Endothelial cell of umbilical vein (primary cell): Measurements from ENCODE around the gene RARA. TPM values are rescaled to one million over a fixed set of nuclear protein-coding genes. Genes with fewer than 3 reads are reported as not detected.

Experiments
- BruUV-seq: library from RNA; stranded (reverse); fragments of 400-500 nt; replicated peaks from 2 replicates; lab custom pipeline; 2021; lab: Mats Ljungman, UMichigan
- CTCF ChIA-PET: fragments of 300-600, 350-600 bp; sonication (Branson Sonifier 250); formaldehyde crosslinking; loops from one replicate; lab custom pipeline; 2021; ENCODE audit warnings: antibody characterized with exemption, inconsistent platforms; lab: Charles Lee
- POLR2A ChIA-PET: fragments of 300-600, 350-600 bp; sonication (Branson Sonifier 250); formaldehyde crosslinking; loops from one replicate; lab custom pipeline; 2021; ENCODE audit warnings: antibody characterized with exemption, inconsistent platforms; lab: Charles Lee
- DNase-seq: peaks from one replicate; pipeline ENCODE4 v3.0.0-alpha.2; 2011; ENCODE audit warnings: low read depth, low spot score
- FAIRE-seq: peaks from 2 replicates; lab custom pipeline; 2011; peaks lifted over from hg19 to GRCh38; lab: Jason Lieb, UNC
- H2AFZ ChIP-seq: 2 replicates; pipeline ENCODE4 v1.6.0; 2012; ENCODE audit warnings: low read depth, low read length, control low read depth, inconsistent platforms
- H3K27ac ChIP-seq: 2 replicates; pipeline ENCODE4 v1.5.1; 2011; ENCODE audit warnings: low read depth, mild to moderate bottlenecking, control low read depth, low read length, moderate library complexity; ENCODE audit not compliant: insufficient read depth
- H3K27me3 ChIP-seq, 2 experiments: 2 replicates each; pipeline versions ENCODE4 v1.6.0 to v1.6.1; 2011; ENCODE audit warnings: low read length in 2 of 2, mixed read lengths in 1 of 2; ENCODE audit not compliant: control insufficient read depth in 2 of 2, insufficient read depth in 2 of 2
- H3K36me3 ChIP-seq, 2 experiments: 2 replicates in 1 of 2; 3 replicates in 1 of 2; pipeline ENCODE4 v1.5.1; 2011; ENCODE audit warnings: low read length in 2 of 2, mild to moderate bottlenecking in 1 of 2, moderate library complexity in 1 of 2; ENCODE audit not compliant: control insufficient read depth in 2 of 2, insufficient read depth in 2 of 2; ENCODE audit errors: extremely low read depth in 1 of 2
- H3K4me1 ChIP-seq: 3 replicates; pipeline ENCODE4 v1.5.1; 2011; ENCODE audit warnings: mild to moderate bottlenecking, low read length; ENCODE audit not compliant: control insufficient read depth, insufficient read depth; ENCODE audit errors: extremely low read depth
- H3K4me2 ChIP-seq: 2 replicates; pipeline ENCODE4 v1.6.1; 2011; ENCODE audit warnings: low read length, control low read depth, mixed read lengths; ENCODE audit not compliant: insufficient read depth
- H3K4me3 ChIP-seq, 3 experiments: fragments of 200-600 bp in 1 of 3; sonication (generic), shearing (Covaris generic) in 1 of 3; replicated peaks in 1 of 3; 2 replicates each; pipeline ENCODE4 v1.5.1; 2011 to 2016; ENCODE audit warnings: control low read depth in 3 of 3, low read length in 3 of 3, mild to moderate bottlenecking in 2 of 3, inconsistent platforms in 1 of 3, low read depth in 1 of 3, moderate library complexity in 1 of 3; ENCODE audit not compliant: insufficient read depth in 1 of 3
- H3K79me2 ChIP-seq: 2 replicates; pipeline ENCODE4 v1.6.0; 2012; ENCODE audit warnings: low read length, inconsistent platforms; ENCODE audit not compliant: control insufficient read depth, insufficient read depth
- H3K9ac ChIP-seq: replicated peaks from 2 replicates; pipeline ENCODE3; 2011; ENCODE audit warnings: low read length, control low read depth; ENCODE audit not compliant: insufficient read depth; ENCODE audit errors: extremely low read depth
- H3K9me1 ChIP-seq: replicated peaks from 3 replicates; pipeline ENCODE4 v1.6.0; 2011; ENCODE audit warnings: mild to moderate bottlenecking, low read length; ENCODE audit not compliant: control insufficient read depth, insufficient read depth; ENCODE audit errors: extremely low read depth
- H3K9me3 ChIP-seq: replicated peaks from 2 replicates; pipeline ENCODE4 v1.5.1; 2012; ENCODE audit warnings: low read length, inconsistent platforms; ENCODE audit not compliant: control insufficient read depth, insufficient read depth
- H4K20me1 ChIP-seq: replicated peaks from 2 replicates; pipeline ENCODE3; 2011; ENCODE audit warnings: mild to moderate bottlenecking, low read length; ENCODE audit not compliant: control insufficient read depth, insufficient read depth; ENCODE audit errors: extremely low read depth
- CTCF ChIP-seq, 2 donors: IDR thresholded peaks; 1 replicate in 1 of 2; 2 replicates in 1 of 2; pipeline ENCODE4 v1.5.1; 2011; ENCODE audit warnings: low read length in 2 of 2, mild to moderate bottlenecking in 2 of 2, moderate library complexity in 2 of 2, control low read depth in 1 of 2, inconsistent platforms in 1 of 2, low read depth in 1 of 2; ENCODE audit not compliant: insufficient read depth in 1 of 2; ENCODE audit errors: extremely low read depth in 1 of 2
- EZH2 ChIP-seq: IDR thresholded peaks from 2 replicates; pipeline ENCODE4 v1.6.1; 2012; ENCODE audit warnings: borderline replicate concordance, low read depth, mild to moderate bottlenecking, moderate library complexity, low read length, inconsistent platforms; ENCODE audit not compliant: severe bottlenecking
- FOS ChIP-seq: IDR thresholded peaks from 2 replicates; pipeline ENCODE4 v1.6.1; 2011; ENCODE audit warnings: mild to moderate bottlenecking, low read length, moderate library complexity, borderline replicate concordance; ENCODE audit not compliant: insufficient read depth
- GATA2 ChIP-seq: IDR thresholded peaks from 2 replicates; pipeline ENCODE4 v1.7.0; 2011; ENCODE audit warnings: low read depth, mild to moderate bottlenecking, moderate library complexity, mixed read lengths, low read length; ENCODE audit not compliant: insufficient read length, insufficient read depth
- JUN ChIP-seq: IDR thresholded peaks from 2 replicates; pipeline ENCODE4 v1.6.1; 2011; ENCODE audit warnings: borderline replicate concordance, low read depth; ENCODE audit not compliant: insufficient read length, insufficient read depth
- MAX ChIP-seq: IDR thresholded peaks from 2 replicates; pipeline ENCODE4 v1.6.1; 2011; ENCODE audit not compliant: insufficient read depth, insufficient read length
- MYC ChIP-seq: IDR thresholded peaks from one replicate; pipeline ENCODE4 v1.6.1; 2011; ENCODE audit warnings: mild to moderate bottlenecking, low read depth, low read length
- POLR2A ChIP-seq: IDR thresholded peaks from 2 replicates; pipeline ENCODE4 v1.6.1; 2012; ENCODE audit warnings: low read depth, mild to moderate bottlenecking, control low read depth, low read length
- POLR2AphosphoS5 ChIP-seq: IDR thresholded peaks from 2 replicates; pipeline ENCODE4 v1.6.1; 2012; ENCODE audit warnings: low read depth, mild to moderate bottlenecking, control low read depth, low read length, moderate library complexity; ENCODE audit not compliant: insufficient read depth
- dilution Hi-C: fragments of 300-500 bp; cut with MboI; formaldehyde crosslinking; loops from one replicate; pipeline ENCODE4 v1.15.0; 2019; ENCODE audit warnings: low sequenced_read_pairs; ENCODE audit not compliant: extremely low pct_ligation_motif_present
- intact Hi-C: fragments of 100-400 bp; cut with micrococcal nuclease; formaldehyde crosslinking; loops from one replicate; pipeline ENCODE4 v1.10.0; 2022
- polyA plus RNA-seq, 4 experiments: library from polyadenylated mRNA; depleted of rRNA in 3 of 4; stranded (reverse) in 3 of 4; unstranded in 1 of 4; fragments of >200 nt; gene quantifications; 2 replicates each; pipeline versions ENCODE4 v1.2.1 to v1.2.3, GENCODE V29; 2011 to 2012; ENCODE audit warnings: missing spikeins in 1 of 4
- total RNA-seq: library from RNA; stranded (reverse); gene quantifications from 2 replicates; pipeline ENCODE4 v1.2.3, GENCODE V29; 2021

RARA gene
- total and polyA plus RNA-seq, 2 donors (not counting 3 experiments of a cell fraction or from before 2014, with no cell fraction given) = 11.9 to 37.8 TPM

GRCh38 chr17:40373999-40374398, 65.0 kb downstream of the RARA start:
- H3K36me3 ChIP-seq = no peaks in the 10 kb centered on the region
- H3K4me3 ChIP-seq = no peak overlapping the region
- POLR2A ChIA-PET = no interaction called here
- no peaks in the 10 kb centered on the region for H3K79me2 ChIP-seq
- no peaks in the 10 kb centered on the region for H3K9me3 ChIP-seq
- no TSS peak for BruUV-seq
- FAIRE-seq (no peak), DNase-seq (no peak)
- no peaks in the 10 kb centered on the region for H4K20me1 ChIP-seq
- CTCF ChIA-PET = interaction anchor here (1.0 to 1.1 kb wide), 2 partner anchors 11 to 159 kb away, joined by 3 to 5 read pairs; no protein-coding TSS in a partner anchor
- no peak for TF ChIP-seq FOS
- no peak for TF ChIP-seq MYC
- no peak for TF ChIP-seq GATA2
- TF ChIP-seq MAX = no peak
- TF ChIP-seq POLR2A = no peak
- TF ChIP-seq CTCF (IDR thresholded peaks at IDR 0.05; ENCODE audit: extremely low read depth in 1 of 2, insufficient read depth in 1 of 2, low read depth in 1 of 2, low read length in 2 of 2) = no peak
- no peak for TF ChIP-seq JUN
- no peak for TF ChIP-seq EZH2
- TF ChIP-seq POLR2AphosphoS5 = no peak
- no peak overlapping the region for H2AFZ ChIP-seq
- H3K9me1 ChIP-seq = no peaks in the 10 kb centered on the region
- H3K4me2 ChIP-seq = no peak overlapping the region
- H3K4me1 ChIP-seq = no peaks in the 10 kb centered on the region
- intact Hi-C loops (no loop called here), dilution Hi-C loops (no loop called here)
- no peaks in the 10 kb centered on the region for H3K27me3 ChIP-seq
- H3K9ac ChIP-seq = no peak overlapping the region
- no peak overlapping the region for H3K27ac ChIP-seq
